Measurements from ENCODE around the gene ISOC2.
"Not testable (repeated sequence)": the region's sequence is repeated elsewhere in the genome, so short reads cannot be mapped to it uniquely, and the experiment has no call there.

The ISOC2 gene

DNA sequence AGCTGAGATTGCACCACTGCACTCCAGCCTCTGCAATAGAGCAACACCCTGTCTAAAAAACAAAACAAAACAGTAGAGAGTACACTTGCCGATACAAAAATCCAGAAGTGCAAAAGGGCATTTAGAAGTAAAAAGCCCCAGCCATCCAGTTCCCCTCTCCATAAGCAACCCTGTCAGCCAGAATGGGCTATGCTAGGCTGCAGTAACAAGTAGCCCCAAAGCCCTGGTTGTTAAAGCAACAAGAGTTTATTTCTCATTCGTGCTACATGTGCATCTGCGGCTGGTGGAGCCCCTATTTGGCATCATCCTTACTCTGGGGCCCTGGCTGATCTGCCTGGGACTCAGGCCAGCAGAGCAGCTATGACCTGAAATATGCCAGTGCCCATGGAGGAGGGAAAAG lies 36.9 kb downstream of the ISOC2 start:
- Histone ChIP-seq H3K36me3 (ENCODE audit: insufficient read depth, low read length) (no peaks in the 10 kb centered on the region), H3K4me2 (ENCODE audit: low read depth, low read length, poor library complexity, severe bottlenecking) (no peak overlapping the region), H2AFZ (ENCODE audit: low read length) (no peak overlapping the region), H3K9me3 (ENCODE audit: insufficient read depth, low read depth, low read length) (no peaks in the 10 kb centered on the region), H3K27me3 (ENCODE audit: insufficient read depth, low read length, poor library complexity, severe bottlenecking) (no peaks in the 10 kb centered on the region), H4K20me1 (ENCODE audit: insufficient read depth, low read length, poor library complexity, severe bottlenecking) (no peaks in the 10 kb centered on the region), H3F3A (ENCODE audit: low read depth) (peaks cover 4% of the 10 kb centered on the region), H3K9ac (ENCODE audit: low read depth, low read length, poor library complexity, severe bottlenecking) (no peak overlapping the region), H3K79me2 (ENCODE audit: insufficient read depth, low read length) (no peaks in the 10 kb centered on the region), H3K4me3 (ENCODE audit: low read length, poor library complexity, severe bottlenecking) (no peak overlapping the region), H3K9me2 (replicated peaks; ENCODE audit: low read depth, low read length) (no peaks in the 10 kb centered on the region), H3K4me1 (ENCODE audit: insufficient read depth, low read length, poor library complexity, severe bottlenecking) (peaks cover 19% of the 10 kb centered on the region)
- TF ChIP-seq, protein P1, sequence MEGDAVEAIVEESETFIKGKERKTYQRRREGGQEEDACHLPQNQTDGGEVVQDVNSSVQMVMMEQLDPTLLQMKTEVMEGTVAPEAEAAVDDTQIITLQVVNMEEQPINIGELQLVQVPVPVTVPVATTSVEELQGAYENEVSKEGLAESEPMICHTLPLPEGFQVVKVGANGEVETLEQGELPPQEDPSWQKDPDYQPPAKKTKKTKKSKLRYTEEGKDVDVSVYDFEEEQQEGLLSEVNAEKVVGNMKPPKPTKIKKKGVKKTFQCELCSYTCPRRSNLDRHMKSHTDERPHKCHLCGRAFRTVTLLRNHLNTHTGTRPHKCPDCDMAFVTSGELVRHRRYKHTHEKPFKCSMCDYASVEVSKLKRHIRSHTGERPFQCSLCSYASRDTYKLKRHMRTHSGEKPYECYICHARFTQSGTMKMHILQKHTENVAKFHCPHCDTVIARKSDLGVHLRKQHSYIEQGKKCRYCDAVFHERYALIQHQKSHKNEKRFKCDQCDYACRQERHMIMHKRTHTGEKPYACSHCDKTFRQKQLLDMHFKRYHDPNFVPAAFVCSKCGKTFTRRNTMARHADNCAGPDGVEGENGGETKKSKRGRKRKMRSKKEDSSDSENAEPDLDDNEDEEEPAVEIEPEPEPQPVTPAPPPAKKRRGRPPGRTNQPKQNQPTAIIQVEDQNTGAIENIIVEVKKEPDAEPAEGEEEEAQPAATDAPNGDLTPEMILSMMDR (conservative IDR thresholded peaks at IDR 0.05; ENCODE audit: low read length), result no peak
- no peak for TF ChIP-seq EZH2phosphoT487 (IDR thresholded peaks at IDR 0.05; ENCODE audit: borderline replicate concordance)

DNA sequence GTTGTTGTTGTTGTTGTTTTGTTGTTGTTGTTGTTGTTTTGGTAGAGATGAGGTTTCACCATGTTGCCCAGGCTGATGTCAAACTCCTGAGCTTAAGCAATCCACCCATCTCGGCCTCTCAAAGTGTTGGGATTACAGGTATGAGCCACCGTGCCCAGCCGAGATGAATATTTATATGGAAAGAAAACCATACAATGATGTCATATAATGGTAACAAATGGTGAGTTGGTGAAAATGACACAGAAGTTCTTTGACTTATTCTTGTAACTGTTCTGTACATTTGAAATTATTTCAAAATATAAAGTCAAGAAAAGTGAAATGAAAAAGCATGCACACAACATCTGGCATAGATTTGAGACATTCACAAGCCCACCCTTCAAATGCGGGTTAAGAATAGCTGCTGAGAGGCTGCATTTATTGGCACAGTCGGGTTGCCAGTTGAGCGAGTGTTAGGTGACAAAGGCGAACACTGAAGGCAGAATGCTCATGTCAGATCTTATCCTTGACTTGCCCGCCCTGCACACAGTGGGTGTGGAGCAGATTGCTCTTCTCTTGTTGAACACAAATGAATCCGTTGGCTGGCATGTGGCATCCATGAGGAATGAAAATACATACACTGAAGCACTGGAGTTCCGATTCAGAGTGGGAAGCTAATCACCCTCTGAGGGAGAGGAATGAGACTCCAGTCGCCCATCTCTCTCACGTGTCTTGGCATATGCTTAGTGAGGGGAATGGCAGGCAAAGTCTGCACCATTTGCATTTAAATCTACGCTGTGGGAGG lies 38.0 kb downstream of the ISOC2 start:
- Histone ChIP-seq H3K9ac (ENCODE audit: low read depth, low read length, poor library complexity, severe bottlenecking) (no peak overlapping the region), H4K20me1 (ENCODE audit: insufficient read depth, low read length, poor library complexity, severe bottlenecking) (no peaks in the 10 kb centered on the region), H3F3A (ENCODE audit: low read depth) (peaks cover 4% of the 10 kb centered on the region), H3K9me2 (replicated peaks; ENCODE audit: low read depth, low read length) (no peaks in the 10 kb centered on the region), H3K4me1 (ENCODE audit: insufficient read depth, low read length, poor library complexity, severe bottlenecking) (peaks cover 19% of the 10 kb centered on the region), H3K9me3 (ENCODE audit: insufficient read depth, low read depth, low read length) (no peaks in the 10 kb centered on the region), H3K27me3 (ENCODE audit: insufficient read depth, low read length, poor library complexity, severe bottlenecking) (no peaks in the 10 kb centered on the region), H3K36me3 (ENCODE audit: insufficient read depth, low read length) (no peaks in the 10 kb centered on the region), H2AFZ (ENCODE audit: low read length) (no peak overlapping the region), H3K79me2 (ENCODE audit: insufficient read depth, low read length) (no peaks in the 10 kb centered on the region), H3K4me2 (ENCODE audit: low read depth, low read length, poor library complexity, severe bottlenecking) (no peak overlapping the region), H3K4me3 (ENCODE audit: low read length, poor library complexity, severe bottlenecking) (no peak overlapping the region)
- TF ChIP-seq, protein P1 (conservative IDR thresholded peaks at IDR 0.05; ENCODE audit: low read length), result no peak
- no peak for TF ChIP-seq EZH2phosphoT487 (IDR thresholded peaks at IDR 0.05; ENCODE audit: borderline replicate concordance)

DNA sequence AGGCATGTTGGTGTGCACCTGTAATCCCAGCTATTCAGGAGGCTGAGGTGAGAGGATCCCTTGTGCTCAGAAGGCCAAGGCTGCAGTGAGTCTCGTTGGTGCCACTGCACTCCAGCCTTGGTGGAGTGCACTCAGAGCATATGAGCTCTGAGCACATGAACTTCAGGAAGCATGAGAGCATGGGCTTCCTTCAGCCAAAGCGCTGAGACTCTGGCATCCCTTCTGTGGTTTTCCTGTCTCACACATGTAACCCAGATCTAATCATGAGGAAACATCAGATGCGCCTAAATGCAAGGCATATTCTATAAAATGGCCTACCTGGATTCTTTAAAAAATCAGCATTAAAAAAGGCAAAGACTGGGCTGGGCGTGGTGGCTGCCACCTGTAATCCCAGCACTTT lies 40.2 kb downstream of the ISOC2 start:
- H3K27me3 ChIP-seq (ENCODE audit: insufficient read depth, low read length, poor library complexity, severe bottlenecking); H3K79me2 ChIP-seq (ENCODE audit: insufficient read depth, low read length); H4K20me1 ChIP-seq (ENCODE audit: insufficient read depth, low read length, poor library complexity, severe bottlenecking); H3K9me2 ChIP-seq (replicated peaks; ENCODE audit: low read depth, low read length); H3K9me3 ChIP-seq (ENCODE audit: insufficient read depth, low read depth, low read length); H3F3A ChIP-seq (ENCODE audit: low read depth); H3K36me3 ChIP-seq (ENCODE audit: insufficient read depth, low read length); H2AFZ ChIP-seq (ENCODE audit: low read length): not testable (repeated sequence)
- H3K9ac ChIP-seq (ENCODE audit: low read depth, low read length, poor library complexity, severe bottlenecking), result peak overlapping the region; percentile 59
- peaks cover 19% of the 10 kb centered on the region for H3K4me1 ChIP-seq (ENCODE audit: insufficient read depth, low read length, poor library complexity, severe bottlenecking)
- H3K4me2 ChIP-seq (ENCODE audit: low read depth, low read length, poor library complexity, severe bottlenecking), result peak overlapping the region; percentile 60
- peak overlapping the region; percentile 20 for H3K4me3 ChIP-seq (ENCODE audit: low read length, poor library complexity, severe bottlenecking)
